ENCODE results near the gene RNASE12.
"Not testable (repeated sequence)": the region's sequence is repeated elsewhere in the genome, so short reads cannot be mapped to it uniquely, and the experiment has no call there.

RNASE12 gene

GRCh38 chr14:20578784-20579502, 12.2 kb downstream of the RNASE12 start:
- DNase-seq (ENCODE audit: low spot score), result no peak

GRCh38 chr14:20578325-20578724, 12.9 kb downstream of the RNASE12 start:
- no peak for DNase-seq (ENCODE audit: low spot score)

GRCh38 chr14:20572382-20572990, 18.7 kb downstream of the RNASE12 start:
- not testable (repeated sequence) for DNase-seq (ENCODE audit: low spot score)

GRCh38 chr14:20570720-20571119, 20.5 kb downstream of the RNASE12 start:
- not testable (repeated sequence) for DNase-seq (ENCODE audit: low spot score)

GRCh38 chr14:20569865-20570264, 21.3 kb downstream of the RNASE12 start:
- DNase-seq (ENCODE audit: low spot score), result not testable (repeated sequence)

- DNase-seq (ENCODE audit: low spot score), result no peak
Observed at GRCh38 chr14:20569066-20569465, 22.1 kb downstream of the RNASE12 start.

GRCh38 chr14:20568393-20568792, 22.8 kb downstream of the RNASE12 start:
- no peak for DNase-seq (ENCODE audit: low spot score)

GRCh38 chr14:20567199-20567598, 24.0 kb downstream of the RNASE12 start:
- not testable (repeated sequence) for DNase-seq (ENCODE audit: low spot score)

- no peak for DNase-seq (ENCODE audit: low spot score)
Observed at GRCh38 chr14:20564501-20564997, 26.6 kb downstream of the RNASE12 start.

- no peak for DNase-seq (ENCODE audit: low spot score)
Observed at GRCh38 chr14:20563971-20564370, 27.2 kb downstream of the RNASE12 start.

GRCh38 chr14:20560961-20561360, 30.2 kb downstream of the RNASE12 start, which contains the start of gene RNASE9:
RNASE9 (minus strand) TSS chr14:20561047.
- DNase-seq (ENCODE audit: low spot score), result no peak

GRCh38 chr14:20559461-20559904, 31.7 kb downstream of the RNASE12 start:
- no peak for DNase-seq (ENCODE audit: low spot score)

GRCh38 chr14:20557212-20557542, 34.0 kb downstream of the RNASE12 start:
- no peak for DNase-seq (ENCODE audit: low spot score)

- DNase-seq (ENCODE audit: low spot score), result no peak
Observed at GRCh38 chr14:20556500-20557211, 34.5 kb downstream of the RNASE12 start.

GRCh38 chr14:20555845-20556244, 35.3 kb downstream of the RNASE12 start:
- no peak for DNase-seq (ENCODE audit: low spot score)

- no peak for DNase-seq (ENCODE audit: low spot score)
Observed at GRCh38 chr14:20553024-20553423, 38.2 kb downstream of the RNASE12 start.

GRCh38 chr14:20551606-20552005, 39.6 kb downstream of the RNASE12 start:
- no peak for DNase-seq (ENCODE audit: low spot score)

- no peak for DNase-seq (ENCODE audit: low spot score)
Observed at GRCh38 chr14:20550926-20551325, 40.2 kb downstream of the RNASE12 start.

GRCh38 chr14:20548414-20549158, 42.6 kb downstream of the RNASE12 start:
- no peak for DNase-seq (ENCODE audit: low spot score)

- no peak for DNase-seq (ENCODE audit: low spot score)
Observed at GRCh38 chr14:20546877-20547276, 44.3 kb downstream of the RNASE12 start.
